Measurements from ENCODE around the gene TUBB6. TPM values are rescaled to one million over a fixed set of nuclear protein-coding genes. Genes with fewer than 3 reads are reported as not detected.
A peak's percentile ranks its signal among the peaks of the same experiment; 100 is the strongest.

TUBB6 gene
- total and polyA plus RNA-seq, 2 of the 13 experiments (the other 11 are each of a cell fraction or from before 2014, with no cell fraction given) = 9.9 to 28.6 TPM

GRCh38 chr18:12278741-12279682 is 29.0 kb upstream of the TUBB6 start (continued):
- TF ChIP-seq ZUFSP (CRISPR knock-in tag; IDR thresholded peaks at IDR 0.05; ENCODE audit: borderline replicate concordance) (no peak), ZNF549 (CRISPR knock-in tag; IDR thresholded peaks at IDR 0.05) (no peak), MAZ (IDR thresholded peaks at IDR 0.05; ENCODE audit: borderline replicate concordance, low read depth, low read length) (no peak), MAZ (CRISPR knock-in tag; IDR thresholded peaks at IDR 0.05; ENCODE audit: low read depth) (no peak), JUN (CRISPR knock-in tag; IDR thresholded peaks at IDR 0.05) (no peak), TFE3 (CRISPR knock-in tag; IDR thresholded peaks at IDR 0.05) (0 out of 2 replicates have a peak, but pooled peaks have one; percentile 17), NR0B2 (CRISPR knock-in tag; IDR thresholded peaks at IDR 0.05) (no peak), ZNF768 (CRISPR knock-in tag; IDR thresholded peaks at IDR 0.05) (no peak), LCORL (IDR thresholded peaks at IDR 0.05) (no peak), LCORL (CRISPR knock-in tag; IDR thresholded peaks at IDR 0.05) (peak; percentile 90), RARA (CRISPR knock-in tag; IDR thresholded peaks at IDR 0.05) (no peak), SP2 (CRISPR knock-in tag; IDR thresholded peaks at IDR 0.05) (no peak), HNF1B (CRISPR knock-in tag; IDR thresholded peaks at IDR 0.05) (peak; percentile 55; the same call in 1 of the 2 replicates), YY1 (IDR thresholded peaks at IDR 0.05; ENCODE audit: insufficient read depth, insufficient replicate concordance, low read depth, low read length) (no peak), NR2F2 (IDR thresholded peaks at IDR 0.05; ENCODE audit: borderline replicate concordance, low read depth) (no peak), PBX3 (CRISPR knock-in tag; IDR thresholded peaks at IDR 0.05; ENCODE audit: borderline replicate concordance) (no peak), ZNF343 (CRISPR knock-in tag; IDR thresholded peaks at IDR 0.05) (no peak), ZBTB14 (CRISPR knock-in tag; IDR thresholded peaks at IDR 0.05) (no peak), ZNF326 (CRISPR knock-in tag; IDR thresholded peaks at IDR 0.05; ENCODE audit: borderline replicate concordance) (no peak), FLYWCH1 (CRISPR knock-in tag; IDR thresholded peaks at IDR 0.05) (no peak), SRSF9 (IDR thresholded peaks at IDR 0.05; ENCODE audit: borderline replicate concordance, insufficient read depth, low read depth, low read length, poor library complexity, severe bottlenecking) (no peak)

Measured in HepG2 (cell line).